ENCODE data around the gene MPV17. TPM values are rescaled to one million over a fixed set of nuclear protein-coding genes. Genes with fewer than 3 reads are reported as not detected.

Gene MPV17
- total and polyA plus RNA-seq, 9 of the 15 experiments (the other 6 are each of a cell fraction or from before 2014, with no cell fraction given), result 54.7 to 140 (median 70.2) TPM

DNA sequence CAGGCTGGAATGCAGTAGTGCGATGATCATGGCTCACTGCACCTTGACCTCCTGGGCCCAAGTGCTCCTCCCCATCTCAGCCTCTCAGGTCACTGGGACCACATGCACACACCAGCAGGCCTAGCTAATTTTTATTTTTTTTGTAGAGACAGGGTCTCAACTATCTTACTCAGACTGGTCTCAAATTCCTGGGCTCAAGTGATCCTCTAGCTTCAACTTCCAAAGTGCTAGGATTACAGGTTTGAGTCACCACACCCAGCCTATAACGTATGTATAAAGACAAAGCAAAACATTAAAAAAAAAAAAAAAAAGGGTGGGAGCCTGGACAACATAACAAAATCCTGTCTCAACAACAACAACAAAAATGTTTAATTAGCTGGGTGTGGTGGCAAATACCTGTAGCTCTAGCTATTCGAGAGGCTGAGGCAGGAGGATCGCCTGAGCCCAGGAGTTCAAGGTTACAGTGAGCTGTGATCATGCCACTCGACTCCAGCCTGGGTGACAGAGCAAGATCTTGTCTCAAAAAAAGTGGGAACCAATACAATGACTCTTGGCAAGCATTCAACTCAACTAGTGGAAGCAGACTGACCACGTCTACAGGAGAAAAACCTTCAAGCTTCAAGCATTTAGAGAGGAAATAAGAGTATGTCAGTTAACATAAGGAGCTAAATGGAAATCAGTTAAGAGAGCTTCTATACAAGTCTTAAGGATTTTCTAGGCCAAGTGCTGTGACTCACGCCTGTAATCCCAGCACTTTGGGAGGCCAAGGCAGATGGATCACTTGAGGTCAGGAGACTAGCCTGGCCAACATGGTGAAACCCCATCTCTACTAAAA, 31.1 kb upstream of the MPV17 start (continued):
- TF ChIP-seq HDAC1 (IDR thresholded peaks at IDR 0.05), result peak in 1 of 2 experiments; percentile 55; a peak in 1 of 4 replicates
- peak; percentile 37 for TF ChIP-seq HNRNPLL (IDR thresholded peaks at IDR 0.05; ENCODE audit: low read depth, low read length, poor library complexity, severe bottlenecking)
- 0 out of 2 replicates have a peak, but pooled peaks have one; percentile 13 for TF ChIP-seq MTA1 (IDR thresholded peaks at IDR 0.05; ENCODE audit: borderline replicate concordance)
- peak; percentile 67 for TF ChIP-seq ZNF316 (IDR thresholded peaks at IDR 0.05)
- TF ChIP-seq GABPA (tag; conservative IDR thresholded peaks at IDR 0.05; ENCODE audit: low read depth), result peak; percentile 16; the same call in 1 of the 2 replicates
- 0 out of 2 replicates have a peak, but pooled peaks have one; percentile 29 for TF ChIP-seq BACH1 (tag; IDR thresholded peaks at IDR 0.05)
- peak; percentile 43 to 52 for TF ChIP-seq KDM1A (IDR thresholded peaks at IDR 0.05)
- TF ChIP-seq TRIM24 (IDR thresholded peaks at IDR 0.05), result peak in 1 of 2 experiments; percentile 40; a peak in 1 of 4 replicates
- TF ChIP-seq JUND (IDR thresholded peaks at IDR 0.05; ENCODE audit: borderline replicate concordance, low read depth, low read length), result no peak
- TF ChIP-seq JUND (tag; IDR thresholded peaks at IDR 0.05; ENCODE audit: borderline replicate concordance, low read depth, low read length), result peak; percentile 30; the same call in 1 of the 3 replicates
- peak; percentile 66; the same call in 1 of the 2 replicates for TF ChIP-seq HDAC2 (IDR thresholded peaks at IDR 0.05)
- TF ChIP-seq FOXJ2 (tag; IDR thresholded peaks at IDR 0.05), result peak; percentile 55; the same call in 1 of the 2 replicates
- no peak for TF ChIP-seq KLF13 (tag; IDR thresholded peaks at IDR 0.05; ENCODE audit: borderline replicate concordance, low read depth)
- TF ChIP-seq NR2C1 (IDR thresholded peaks at IDR 0.05), result peak; percentile 37
- no peak for TF ChIP-seq NR2C1 (tag; IDR thresholded peaks at IDR 0.05)
- TF ChIP-seq MNT (conservative IDR thresholded peaks at IDR 0.05), result peak in 1 of 2 experiments; percentile 34; a peak in 1 of 4 replicates
- TF ChIP-seq ATF7 (IDR thresholded peaks at IDR 0.05), result peak; percentile 65
- peak; percentile 84 for TF ChIP-seq SMARCA4 (IDR thresholded peaks at IDR 0.05)
- TF ChIP-seq EZH2 (IDR thresholded peaks at IDR 0.05; ENCODE audit: borderline replicate concordance, low read depth, low read length), result no peak
- TF ChIP-seq ATF1 (CRISPR knock-in tag; IDR thresholded peaks at IDR 0.05), result no peak
- peak; percentile 44; the same call in 1 of the 2 replicates for TF ChIP-seq ATF1 (tag; IDR thresholded peaks at IDR 0.05)
- 0 out of 2 replicates have a peak, but pooled peaks have one; percentile 25 for TF ChIP-seq ELF1 (tag; IDR thresholded peaks at IDR 0.05)
- peak; percentile 95 for TF ChIP-seq NFE2 (IDR thresholded peaks at IDR 0.05; ENCODE audit: low read depth)
- peak; percentile 74 for TF ChIP-seq ARID1B (IDR thresholded peaks at IDR 0.05)
- no peak for TF ChIP-seq ZSCAN32 (CRISPR knock-in tag; IDR thresholded peaks at IDR 0.05)
- TF ChIP-seq POLR2A (conservative IDR thresholded peaks at IDR 0.05), result peak; percentile 37
- peak; percentile 94 for TF ChIP-seq NFIC (IDR thresholded peaks at IDR 0.05)
- TF ChIP-seq MEIS2 (IDR thresholded peaks at IDR 0.05; ENCODE audit: partially characterized antibody), result peak; percentile 11
- TF ChIP-seq SOX6 (IDR thresholded peaks at IDR 0.05), result peak; percentile 90
- no peak for TF ChIP-seq KDM4B (IDR thresholded peaks at IDR 0.05; ENCODE audit: borderline replicate concordance in 2 of 2, low read depth in 1 of 2)
- TF ChIP-seq DPF2 (IDR thresholded peaks at IDR 0.05), result peak; percentile 90
- TF ChIP-seq ZBTB7A (IDR thresholded peaks at IDR 0.05; ENCODE audit: borderline replicate concordance, control insufficient read depth, low read depth, low read length), result no peak

All from K562 (cell line).